NB4 (cell line): ENCODE results near the gene KRT3.

ENCODE experiments used
- CTCF ChIP-seq: IDR thresholded peaks from one replicate; pipeline ENCODE4 v1.5.1; 2012; ENCODE audit warnings: low read depth, low read length
- MAX ChIP-seq: IDR thresholded peaks from 2 replicates; pipeline ENCODE4 v1.6.1; 2011; ENCODE audit warnings: low read depth, low read length
- MYC ChIP-seq: IDR thresholded peaks from 2 replicates; pipeline ENCODE4 v1.6.1; 2011; ENCODE audit warnings: low read depth, low read length
- POLR2A ChIP-seq: IDR thresholded peaks from 2 replicates; pipeline ENCODE4 v1.6.1; 2011; ENCODE audit warnings: mild to moderate bottlenecking; ENCODE audit not compliant: insufficient read length; ENCODE audit errors: extremely low read depth

- TF ChIP-seq POLR2A, result no peak
- no peak for TF ChIP-seq CTCF
- TF ChIP-seq MYC, result no peak
- no peak for TF ChIP-seq MAX
Observed at GRCh38 chr12:52796839-52797528, 1.1 kb upstream of the KRT3 start.
